Activated CD4-positive, CD25-positive, alpha-beta regulatory T cell treated with anti-CD3 and anti-CD28 coated beads, Interleukin-2, amount 50 U/mL, for 16 hours (primary cell): ENCODE results near the gene EEFSEC.
A peak's percentile ranks its signal among the peaks of the same experiment; 100 is the strongest.

Experiments used
- DNase-seq: peaks from one replicate; pipeline ENCODE4 v3.0.0-alpha.2; 2020; ENCODE audit warnings: low read depth, low spot score

EEFSEC gene

GRCh38 chr3:128313935-128314334 is 160.7 kb downstream of the EEFSEC start:
- no peak for DNase-seq

GRCh38 chr3:128315313-128315712 is 162.0 kb downstream of the EEFSEC start:
- no peak for DNase-seq

- DNase-seq = peak; percentile 21
These were observed 163.2 kb downstream of the EEFSEC start for GRCh38 chr3:128316481-128316891.

DNA sequence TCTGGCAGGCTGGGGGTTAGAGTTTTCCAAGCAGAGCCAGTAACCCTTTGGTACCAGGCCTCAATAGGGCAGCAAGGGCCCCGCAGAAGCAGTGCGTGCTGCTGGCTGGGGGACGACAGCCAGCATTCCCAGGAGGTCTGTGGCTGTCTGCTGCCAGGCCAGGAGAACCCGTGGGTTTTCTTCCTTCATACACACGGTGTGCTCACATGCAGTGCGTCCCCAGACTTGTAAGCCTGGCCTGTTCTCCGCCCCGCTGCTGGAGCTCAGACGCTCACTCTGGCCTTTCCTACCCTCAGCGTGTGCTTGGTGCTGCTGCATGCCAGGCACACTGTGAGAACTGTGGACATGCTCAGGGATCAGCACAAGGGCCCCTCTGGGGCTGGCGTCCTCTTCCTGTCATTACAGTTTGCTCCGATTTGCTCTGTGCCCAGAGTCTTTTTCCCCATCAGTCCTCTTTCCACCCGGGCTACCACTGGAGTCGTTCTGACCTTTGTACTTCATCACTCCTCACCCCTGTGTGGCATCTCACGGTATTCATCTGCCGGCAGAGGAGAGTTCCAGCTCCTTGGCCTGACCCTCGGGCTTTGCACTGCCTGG is 163.9 kb downstream of the EEFSEC start:
- no peak for DNase-seq

DNA sequence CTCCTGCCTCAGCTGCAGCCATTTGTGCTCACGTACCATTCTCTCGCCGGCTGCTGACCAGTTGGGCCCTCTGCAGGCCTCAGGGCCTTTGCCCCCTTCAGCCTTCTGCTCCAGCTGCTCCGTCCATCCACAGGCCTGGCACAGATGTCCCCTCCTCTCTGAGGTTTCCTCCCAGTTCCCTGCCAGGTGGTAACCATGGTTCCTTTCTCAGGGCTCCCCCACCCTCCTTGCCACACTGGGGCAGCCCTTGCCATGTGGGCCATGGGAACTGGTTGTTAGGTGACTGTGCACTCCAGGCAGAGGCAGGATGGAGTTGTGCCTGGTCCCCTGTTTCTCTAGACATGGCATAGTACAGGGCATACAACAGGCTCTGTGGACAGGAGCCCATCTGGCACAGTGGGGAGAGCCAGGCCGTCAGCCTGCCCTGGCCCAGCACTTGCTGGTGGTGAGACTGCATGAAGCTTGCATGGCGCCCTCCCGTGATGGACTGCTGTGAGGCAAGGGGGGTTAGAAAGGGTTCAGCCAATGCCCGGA is 164.5 kb downstream of the EEFSEC start:
- no peak for DNase-seq

DNA sequence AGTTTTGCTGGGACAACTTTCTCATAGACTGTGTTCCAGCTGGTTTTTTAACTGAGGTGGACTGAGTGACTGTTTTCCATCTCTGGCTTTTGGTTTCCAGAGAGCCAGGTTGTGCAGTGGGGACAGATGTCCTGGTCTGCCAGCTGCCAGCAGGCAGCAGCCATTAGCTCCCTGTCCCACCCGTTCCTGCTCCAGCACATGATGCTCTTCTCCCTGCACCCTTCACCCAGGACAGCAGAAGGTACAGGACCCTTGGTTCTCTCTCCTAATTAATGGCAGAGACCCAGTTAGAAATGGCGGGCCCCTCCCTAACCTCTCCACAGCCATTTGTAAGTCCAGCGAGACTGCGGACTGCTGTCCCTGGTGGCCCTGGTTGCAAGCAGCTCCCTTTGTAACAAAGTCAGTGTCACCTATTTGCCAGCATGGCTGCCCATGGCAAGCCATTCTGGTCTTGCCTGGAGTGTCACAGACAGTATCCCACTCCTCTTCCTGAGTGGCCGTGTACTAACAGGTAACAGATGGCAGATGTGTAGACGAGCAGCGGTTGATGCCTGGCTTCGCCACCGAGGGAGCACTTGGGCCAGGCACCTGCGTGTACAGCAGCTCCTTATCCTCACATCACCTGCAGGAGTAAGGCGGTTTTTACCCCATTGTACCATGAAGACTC is 165.1 kb downstream of the EEFSEC start:
- no peak for DNase-seq

DNA sequence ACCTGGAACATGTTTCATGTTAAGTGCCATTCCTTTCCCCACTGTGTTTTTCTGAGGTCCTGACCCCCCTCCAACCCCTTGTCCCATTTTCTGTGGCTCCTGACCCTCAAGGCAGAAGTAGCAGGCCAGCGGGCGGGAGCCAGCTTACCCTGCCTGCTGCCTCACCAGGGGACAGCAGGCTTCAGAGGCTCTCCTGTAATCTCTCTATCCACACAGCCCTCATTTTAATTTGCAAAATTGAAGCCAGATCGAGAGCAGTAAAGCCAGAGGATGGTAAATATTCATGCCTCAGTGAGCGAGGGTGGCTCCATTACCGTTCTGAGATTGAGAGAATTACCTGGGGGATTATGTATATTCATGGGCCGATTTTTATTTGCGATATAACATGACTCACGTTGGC is 165.8 kb downstream of the EEFSEC start:
- DNase-seq = no peak

DNA sequence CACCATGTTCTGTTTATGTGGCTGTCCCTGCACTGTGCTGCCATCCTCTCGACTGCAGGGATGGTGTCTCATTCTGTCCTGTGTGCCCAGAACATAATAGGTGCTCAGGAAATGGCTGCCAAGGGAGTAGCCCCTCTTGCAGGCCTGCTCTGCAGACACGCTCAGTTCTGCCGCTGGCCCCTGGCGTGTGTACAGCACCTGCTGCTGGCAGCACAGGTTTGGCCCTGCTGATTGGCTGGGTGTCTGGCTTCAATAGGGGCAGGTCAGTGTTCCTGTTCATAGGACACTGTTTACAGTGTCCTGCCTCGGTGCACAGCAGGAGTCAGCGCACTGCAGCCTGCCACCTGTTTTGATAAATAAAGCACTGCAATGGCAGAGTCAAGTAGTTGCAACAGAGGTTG is 166.5 kb downstream of the EEFSEC start:
- DNase-seq = no peak

DNA sequence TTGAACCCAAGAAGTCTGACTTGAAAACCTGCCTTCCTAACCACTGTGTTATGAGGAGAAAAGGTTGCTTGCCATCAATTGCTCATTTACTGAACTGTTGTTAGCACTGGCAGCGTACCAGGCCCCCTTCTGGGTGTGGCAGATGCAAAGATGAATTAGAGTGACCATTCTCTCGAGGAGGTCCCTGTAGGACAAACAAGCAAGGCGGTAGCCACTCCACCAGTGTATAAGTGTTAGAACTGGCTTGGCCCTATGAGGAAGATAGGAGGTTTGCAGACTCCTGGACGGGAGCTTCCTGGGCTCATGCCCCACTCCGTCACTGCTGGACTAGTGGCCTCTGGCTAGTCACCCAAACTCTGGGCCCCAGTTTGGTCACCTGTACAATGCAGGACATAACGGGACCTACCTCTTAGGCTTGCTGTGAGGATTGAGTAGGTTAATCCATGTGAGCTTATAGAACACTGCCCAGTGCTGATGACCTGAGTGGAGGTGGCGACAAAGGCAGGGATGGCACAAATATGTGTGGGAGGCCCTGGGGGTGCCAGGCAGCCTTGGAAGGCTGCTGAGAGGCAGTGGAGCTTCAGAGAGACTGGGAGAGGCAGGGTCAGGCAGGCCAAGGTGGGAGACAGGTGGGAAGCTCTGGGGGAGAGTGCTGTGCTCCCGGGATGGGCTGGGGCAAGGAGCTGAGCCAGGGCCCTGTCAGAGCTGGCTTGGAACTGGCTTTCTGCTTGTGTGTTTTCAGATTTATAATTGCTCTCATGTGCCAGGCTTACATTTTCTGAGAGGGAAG is 167.5 kb downstream of the EEFSEC start:
- DNase-seq = no peak

DNA sequence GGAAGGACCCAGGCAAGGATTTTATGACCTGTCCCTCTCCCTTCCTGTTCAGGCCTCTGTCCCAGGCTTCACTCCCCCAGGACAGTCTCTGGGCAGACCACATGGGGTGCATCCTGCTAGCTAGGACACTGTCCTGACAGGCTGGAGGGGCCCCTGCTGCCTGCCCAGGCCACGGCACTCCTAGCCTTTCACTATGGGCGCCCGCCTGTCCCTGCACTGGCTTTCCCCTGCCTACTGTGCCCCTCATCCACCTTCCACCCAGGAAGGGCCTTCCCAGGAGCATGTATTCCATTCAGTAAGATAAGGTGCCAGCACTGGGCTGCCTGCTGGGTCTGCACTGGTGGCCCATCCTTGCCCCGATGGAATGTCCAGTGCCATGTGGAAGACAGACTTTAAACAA is 168.1 kb downstream of the EEFSEC start:
- DNase-seq = no peak

GRCh38 chr3:128322030-128323022 is 169.0 kb downstream of the EEFSEC start:
- peak; percentile 23 for DNase-seq

- no peak for DNase-seq
These were observed 170.2 kb downstream of the EEFSEC start for GRCh38 chr3:128323206-128324081.

- no peak for DNase-seq
These were observed 171.8 kb downstream of the EEFSEC start for GRCh38 chr3:128324911-128325592.

DNA sequence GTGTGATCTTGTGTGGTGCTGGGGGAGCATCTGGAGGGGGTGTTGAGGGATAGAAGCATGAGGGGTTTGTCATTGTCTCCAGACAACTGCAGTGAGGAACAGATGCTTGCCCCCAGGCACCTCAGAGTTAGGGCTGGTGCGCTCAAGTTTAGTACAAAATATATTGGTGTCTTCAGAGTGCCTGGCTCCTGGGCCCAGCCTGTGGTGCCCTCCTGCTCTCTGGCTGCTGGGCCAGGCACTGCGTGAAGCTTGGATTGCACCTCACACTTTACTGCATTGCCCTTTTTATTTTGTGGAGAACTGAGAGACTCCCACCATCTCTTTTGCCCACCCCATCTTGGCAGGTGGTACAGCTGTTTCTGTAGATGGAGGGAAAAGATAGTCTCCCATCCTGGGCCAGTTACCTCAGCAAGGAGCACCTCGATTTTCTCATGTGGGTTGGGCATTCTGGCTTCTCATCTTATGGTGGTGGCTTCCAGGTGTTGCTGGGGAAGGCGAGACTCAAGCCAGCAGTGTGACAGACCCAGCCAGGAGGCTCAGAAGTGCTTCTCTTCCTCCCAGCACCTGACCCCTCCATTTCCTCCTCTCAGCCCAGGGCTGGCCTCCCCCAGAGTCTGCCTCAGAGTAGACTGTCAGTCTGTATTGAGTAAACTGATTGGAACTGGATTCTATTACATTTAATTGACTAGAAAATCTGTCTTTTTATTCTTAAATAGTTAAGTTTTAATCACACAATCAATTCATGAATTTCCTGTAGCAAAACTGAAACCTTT is 173.0 kb downstream of the EEFSEC start:
- no peak for DNase-seq

- no peak for DNase-seq
These were observed 174.3 kb downstream of the EEFSEC start for GRCh38 chr3:128327606-128328031.

GRCh38 chr3:128328546-128329458 is 175.5 kb downstream of the EEFSEC start:
- DNase-seq = no peak

DNA sequence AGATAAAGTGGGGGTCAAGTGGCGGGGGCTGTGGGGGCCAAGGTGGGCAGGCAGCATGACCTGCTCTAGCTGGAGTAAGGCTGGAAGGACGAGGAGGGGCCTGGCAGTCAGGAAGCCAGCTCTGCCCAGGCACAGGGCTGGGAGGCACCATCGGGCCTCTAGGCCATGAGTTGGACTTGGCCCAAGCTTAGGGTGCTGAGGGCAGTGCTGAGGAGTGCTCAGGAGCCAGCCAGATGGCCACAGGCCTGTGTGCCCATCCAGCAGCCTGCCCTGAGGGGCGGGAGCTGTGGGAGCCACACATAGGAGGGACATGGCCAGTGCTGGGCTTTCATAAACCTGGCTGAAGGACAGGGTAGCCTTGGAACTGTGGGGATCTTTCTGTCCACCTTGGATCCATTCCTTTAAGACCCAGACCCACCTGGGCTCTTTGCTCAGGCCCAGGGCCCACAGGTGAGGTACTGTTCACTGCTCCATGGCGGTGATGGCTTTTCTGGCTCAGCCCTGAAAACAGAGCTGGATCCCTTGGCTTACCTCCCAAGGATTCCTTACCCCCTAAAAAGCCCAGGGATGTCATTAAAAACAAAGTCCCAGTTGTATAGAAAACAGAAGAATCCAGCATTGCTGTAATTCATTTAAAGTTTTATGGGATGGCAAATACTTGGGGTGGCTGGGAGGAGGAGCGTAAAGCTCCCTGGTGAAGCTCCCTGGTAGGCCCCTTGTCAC is 176.4 kb downstream of the EEFSEC start:
- DNase-seq = no peak
